ENCODE results near the gene CDKL5. TPM values are rescaled to one million over a fixed set of nuclear protein-coding genes. Genes with fewer than 3 reads are reported as not detected.

The CDKL5 gene
- total RNA-seq, 1 donor from 2014 or later = 30.6 TPM

GRCh38 chrX:18652636-18653035, 227.2 kb downstream of the CDKL5 start:
- no peaks in the 10 kb centered on the region for H3K27me3 ChIP-seq (ENCODE audit: low read depth)
- no peaks in the 10 kb centered on the region for H3K4me1 ChIP-seq
- intact Hi-C loops (cut with DNase I) = no loop called here
- DNase-seq (no peak), ATAC-seq (no peak)
- no peak for TF ChIP-seq CTCF (IDR thresholded peaks at IDR 0.05)
- no peak overlapping the region for H3K27ac ChIP-seq
- no peaks in the 10 kb centered on the region for H3K36me3 ChIP-seq
- no peaks in the 10 kb centered on the region for H3K9me3 ChIP-seq
- no peak overlapping the region for H3K4me3 ChIP-seq

- H3K27me3 ChIP-seq (ENCODE audit: low read depth) = no peaks in the 10 kb centered on the region
- TF ChIP-seq CTCF (IDR thresholded peaks at IDR 0.05) = no peak
- H3K9me3 ChIP-seq = no peaks in the 10 kb centered on the region
- ATAC-seq = peak in 1 of 2 donors; percentile 48
- no peaks in the 10 kb centered on the region for H3K4me1 ChIP-seq
- no peak overlapping the region for H3K27ac ChIP-seq
- DNase-seq = no peak
- no peak overlapping the region for H3K4me3 ChIP-seq
- H3K36me3 ChIP-seq = no peaks in the 10 kb centered on the region
- intact Hi-C loops (cut with DNase I) = no loop called here
Observed at GRCh38 chrX:18654875-18655836, 229.7 kb downstream of the CDKL5 start.

GRCh38 chrX:18661273-18661672, 235.9 kb downstream of the CDKL5 start:
- intact Hi-C loops (cut with DNase I) = no loop called here
- Histone ChIP-seq H3K4me1 (no peaks in the 10 kb centered on the region), H3K27ac (no peak overlapping the region), H3K36me3 (no peaks in the 10 kb centered on the region), H3K27me3 (ENCODE audit: low read depth) (no peaks in the 10 kb centered on the region), H3K4me3 (no peak overlapping the region), H3K9me3 (no peaks in the 10 kb centered on the region)
- ATAC-seq (no peak), DNase-seq (no peak)
- TF ChIP-seq CTCF (IDR thresholded peaks at IDR 0.05) = no peak

- intact Hi-C loops (cut with DNase I) = no loop called here
- no peak for ATAC-seq
- TF ChIP-seq CTCF (IDR thresholded peaks at IDR 0.05) = no peak
- H3K27me3 ChIP-seq (ENCODE audit: low read depth) = no peaks in the 10 kb centered on the region
- DNase-seq = no peak
- no peaks in the 10 kb centered on the region for H3K36me3 ChIP-seq
- H3K9me3 ChIP-seq = no peaks in the 10 kb centered on the region
- H3K4me3 ChIP-seq = no peak overlapping the region
- H3K27ac ChIP-seq = no peak overlapping the region
- H3K4me1 ChIP-seq = no peaks in the 10 kb centered on the region
Observed at GRCh38 chrX:18664947-18665346, 239.5 kb downstream of the CDKL5 start.

GRCh38 chrX:18666614-18667013, 241.2 kb downstream of the CDKL5 start:
- peak; percentile 63 for DNase-seq
- Histone ChIP-seq H3K4me1 (no peaks in the 10 kb centered on the region), H3K27ac (no peak overlapping the region), H3K9me3 (no peaks in the 10 kb centered on the region), H3K36me3 (no peaks in the 10 kb centered on the region), H3K4me3 (no peak overlapping the region), H3K27me3 (ENCODE audit: low read depth) (no peaks in the 10 kb centered on the region)
- intact Hi-C loops (cut with DNase I) = no loop called here
- no peak for TF ChIP-seq CTCF (IDR thresholded peaks at IDR 0.05)
- peak in 1 of 2 donors; percentile 50 for ATAC-seq
